Liver (tissue), 3 donors: ENCODE data around the gene SLC35F4.

ENCODE experiments used
- ATF3 ChIP-seq: IDR thresholded peaks from 2 replicates; pipeline ENCODE4 v1.6.1; 2016; ENCODE audit warnings: antibody characterized with exemption
- CTCF ChIP-seq: fragments of 150-350 bp; IDR thresholded peaks from 2 replicates; pipeline ENCODE4 v1.5.1; 2017; ENCODE audit warnings: improper control_type of control experiment, low read depth, low read length; ENCODE audit not compliant: missing input control
- FOXA1 ChIP-seq: IDR thresholded peaks from 2 replicates; pipeline ENCODE4 v1.6.1; 2016; ENCODE audit warnings: antibody characterized with exemption
- GABPA ChIP-seq, 2 donors: IDR thresholded peaks in 1 of 2; conservative IDR thresholded peaks in 1 of 2; 2 replicates each; pipeline ENCODE4 v1.6.1; 2016; ENCODE audit warnings: antibody characterized with exemption in 2 of 2, mild to moderate bottlenecking in 1 of 2, moderate library complexity in 1 of 2
- HNF4G ChIP-seq: IDR thresholded peaks from 2 replicates; pipeline ENCODE4 v1.6.1; 2016; ENCODE audit warnings: antibody characterized with exemption
- JUND ChIP-seq, 2 donors: IDR thresholded peaks; 2 replicates each; pipeline ENCODE4 v1.6.1; 2016; ENCODE audit warnings: antibody characterized with exemption in 2 of 2
- MAX ChIP-seq: IDR thresholded peaks from 2 replicates; pipeline ENCODE4 v1.6.1; 2016; ENCODE audit warnings: antibody characterized with exemption
- RAD21 ChIP-seq, 2 donors: IDR thresholded peaks; 2 replicates each; pipeline ENCODE4 v1.6.1; 2016; ENCODE audit warnings: antibody characterized with exemption in 2 of 2, mild to moderate bottlenecking in 2 of 2
- REST ChIP-seq: IDR thresholded peaks from 2 replicates; pipeline ENCODE4 v1.6.1; 2016; ENCODE audit warnings: antibody characterized with exemption, mild to moderate bottlenecking
- SP1 ChIP-seq: IDR thresholded peaks from 2 replicates; pipeline ENCODE4 v1.6.1; 2018; ENCODE audit warnings: antibody characterized with exemption, mild to moderate bottlenecking
- TAF1 ChIP-seq: conservative IDR thresholded peaks from 2 replicates; pipeline ENCODE4 v1.6.1; 2016; ENCODE audit warnings: antibody characterized with exemption, mild to moderate bottlenecking
- donor health status: healthy.
- donor health status: healthy.

GRCh38 chr14:57567220-57567619, 298.7 kb downstream of the SLC35F4 start:
- TF ChIP-seq JUND (IDR thresholded peaks at IDR 0.05): no peak
- TF ChIP-seq CTCF: no peak
- no peak for TF ChIP-seq RAD21 (IDR thresholded peaks at IDR 0.05)
- TF ChIP-seq REST: no peak
- no peak for TF ChIP-seq TAF1
- no peak for TF ChIP-seq MAX
- no peak for TF ChIP-seq SP1
- TF ChIP-seq FOXA1: no peak
- no peak for TF ChIP-seq GABPA (IDR thresholded peaks at IDR 0.05 in 1 of 2, conservative IDR thresholded peaks at IDR 0.05 in 1 of 2)
- TF ChIP-seq ATF3: no peak
- TF ChIP-seq HNF4G: no peak
